ENCODE results near the gene KIF26A. TPM values are rescaled to one million over a fixed set of nuclear protein-coding genes. Genes with fewer than 3 reads are reported as not detected.

The KIF26A gene
- total and polyA plus RNA-seq, 2 of the 13 experiments (the other 11 are each of a cell fraction or from before 2014, with no cell fraction given) = not detected

DNA sequence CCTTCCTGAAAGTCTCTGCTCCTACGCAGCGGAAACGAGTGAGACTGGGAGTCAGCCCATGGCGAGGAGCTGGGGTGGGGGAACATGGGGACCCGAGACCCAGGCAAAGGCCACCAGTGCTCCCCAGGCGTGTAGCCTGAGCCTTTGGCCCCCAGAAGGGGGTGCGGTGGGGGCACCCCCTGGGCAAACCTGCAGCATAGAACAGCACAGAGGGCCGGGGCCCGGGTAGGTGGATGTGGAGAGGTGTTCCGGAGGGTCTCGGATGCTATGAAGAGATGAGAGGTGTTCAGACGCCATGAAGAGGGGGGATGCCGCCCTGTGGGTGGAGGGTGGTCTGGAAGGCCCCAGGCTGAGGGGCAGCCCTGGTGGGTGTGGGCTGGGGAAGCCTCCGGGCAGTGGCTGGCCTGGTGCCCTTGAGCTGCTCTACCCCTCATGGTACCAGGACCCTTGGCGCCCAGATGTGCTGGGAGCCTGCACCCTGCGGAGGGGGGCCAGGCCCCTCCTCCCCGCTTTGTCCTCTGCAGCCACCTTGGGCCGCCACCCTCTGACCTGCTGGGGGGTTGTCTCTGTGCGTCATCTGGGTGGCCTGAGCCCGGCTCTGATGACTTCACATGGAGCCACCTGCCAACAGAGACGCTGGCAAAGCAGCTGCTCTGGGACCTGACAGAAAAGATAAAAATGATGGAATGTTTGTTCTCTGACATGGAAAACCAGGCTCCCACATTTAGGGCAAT, 83.4 kb downstream of the KIF26A start:
- ChIA-PET CTCF (ENCODE audit: low intra/inter-chr PET ratio, low total read pairs) (no interaction called here), POLR2A (no interaction called here)
- Histone ChIP-seq H3K9ac (ENCODE audit: insufficient read depth, low read depth, low read length) (no peak overlapping the region), H3K36me3 (replicated peaks in 1 of 2; ENCODE audit: control insufficient read depth in 1 of 2, insufficient read depth in 2 of 2, low read length in 2 of 2) (no peaks in the 10 kb centered on the region), H3K9me3 (ENCODE audit: low read length) (no peaks in the 10 kb centered on the region), H4K20me1 (ENCODE audit: insufficient read depth, low read length) (no peaks in the 10 kb centered on the region), H3K79me2 (ENCODE audit: insufficient read depth, low read length) (no peaks in the 10 kb centered on the region), H2AFZ (ENCODE audit: low read length) (no peak overlapping the region), H3K4me3 (replicated peaks in 1 of 3; ENCODE audit: insufficient read depth in 1 of 3, low read depth in 2 of 3, low read length in 3 of 3) (no peak overlapping the region), H3K4me1 (ENCODE audit: insufficient read depth, low read length) (peaks cover 10% of the 10 kb centered on the region), H3K4me2 (ENCODE audit: low read depth, low read length) (no peak overlapping the region), H3K27me3 (ENCODE audit: control insufficient read depth in 1 of 2, insufficient read depth in 2 of 2, low read length in 2 of 2) (peaks cover 2 to 35% of the 10 kb centered on the region in 2 experiments; a peak in 4 of 5 replicates), H3K27ac (ENCODE audit: extremely low read length, insufficient read depth, low read length) (no peak overlapping the region)
- ATAC-seq = no peak
- BruUV-seq (replicated peaks) = no TSS peak
- no peak for DNase-seq (ENCODE audit: low spot score)
- intact Hi-C loops (cut with micrococcal nuclease; ENCODE audit: unreplicated experiment) (no loop called here), in situ Hi-C loops (cut with HindIII; ENCODE audit: extremely low pct_ligation_motif_present, low pct_unique_long_range_greater_than_20kb) (no loop called here)
- TF ChIP-seq SCMH1 (CRISPR knock-in tag; IDR thresholded peaks at IDR 0.05; ENCODE audit: borderline replicate concordance) (no peak), MAFK (conservative IDR thresholded peaks at IDR 0.05 in 1 of 2, IDR thresholded peaks at IDR 0.05 in 1 of 2; ENCODE audit: low read length in 2 of 2) (no peak), MED1 (CRISPR knock-in tag; IDR thresholded peaks at IDR 0.05) (no peak), CTCF (CRISPR knock-in tag; IDR thresholded peaks at IDR 0.05) (no peak), ZNF737 (CRISPR knock-in tag; IDR thresholded peaks at IDR 0.05; ENCODE audit: borderline replicate concordance) (no peak)
- TF ChIP-seq, protein P1, sequence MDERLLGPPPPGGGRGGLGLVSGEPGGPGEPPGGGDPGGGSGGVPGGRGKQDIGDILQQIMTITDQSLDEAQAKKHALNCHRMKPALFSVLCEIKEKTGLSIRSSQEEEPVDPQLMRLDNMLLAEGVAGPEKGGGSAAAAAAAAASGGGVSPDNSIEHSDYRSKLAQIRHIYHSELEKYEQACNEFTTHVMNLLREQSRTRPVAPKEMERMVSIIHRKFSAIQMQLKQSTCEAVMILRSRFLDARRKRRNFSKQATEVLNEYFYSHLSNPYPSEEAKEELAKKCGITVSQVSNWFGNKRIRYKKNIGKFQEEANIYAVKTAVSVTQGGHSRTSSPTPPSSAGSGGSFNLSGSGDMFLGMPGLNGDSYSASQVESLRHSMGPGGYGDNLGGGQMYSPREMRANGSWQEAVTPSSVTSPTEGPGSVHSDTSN (CRISPR knock-in tag; IDR thresholded peaks at IDR 0.05) = no peak
- FAIRE-seq = no peak
- WGBS (ENCODE audit: low lambda C conversion rate) = 40% methylated on average over 17 of the region's 21 CpGs

Measured in HepG2 (cell line).